Progenitor cell of endocrine pancreas (in vitro differentiated cells): ENCODE data around the gene PRTFDC1. TPM values are rescaled to one million over a fixed set of nuclear protein-coding genes. Genes with fewer than 3 reads are reported as not detected.

Experiments used
- DNase-seq: peaks from one replicate; pipeline ENCODE4 v3.0.0; 2021; ENCODE audit warnings: low spot score; ENCODE audit not compliant: unreplicated experiment
- H3K27ac Mint-ChIP-seq: 2 replicates; pipeline ENCODE4 v1.8.0; 2021; ENCODE audit warnings: mild to moderate bottlenecking, moderate library complexity, mixed read lengths
- H3K27me3 Mint-ChIP-seq: 2 replicates; pipeline ENCODE4 v1.8.0; 2021; ENCODE audit warnings: mixed read lengths
- H3K36me3 Mint-ChIP-seq: 2 replicates; pipeline ENCODE4 v1.8.0; 2022; ENCODE audit warnings: mixed read lengths; ENCODE audit not compliant: insufficient read depth
- H3K4me1 Mint-ChIP-seq: 2 replicates; pipeline ENCODE4 v1.8.0; 2021; ENCODE audit warnings: low read depth, mixed read lengths
- H3K4me3 Mint-ChIP-seq: 2 replicates; pipeline ENCODE4 v1.8.0; 2021; ENCODE audit warnings: low read depth, mild to moderate bottlenecking, moderate library complexity, mixed read lengths
- H3K9me3 Mint-ChIP-seq: 2 replicates; pipeline ENCODE4 v1.8.0; 2021; ENCODE audit warnings: low read depth, mixed read lengths
- CTCF ChIP-seq: fragments of 200-600 bp; sonication (generic); IDR thresholded peaks from one replicate; pipeline ENCODE4 v1.5.0; 2021; ENCODE audit warnings: antibody characterized with exemption, mild to moderate bottlenecking; ENCODE audit not compliant: unreplicated experiment
- total RNA-seq: library from RNA; stranded (reverse); gene quantifications from 2 replicates; pipeline ENCODE4 v1.2.1, GENCODE V29; 2021

PRTFDC1 gene
- total RNA-seq, 1 donor from 2014 or later = 35.4 TPM

GRCh38 chr10:24983130-24983529, 30.7 kb upstream of the PRTFDC1 start:
- TF ChIP-seq CTCF = no peak
- Mint-ChIP-seq H3K27ac (no peak overlapping the region), H3K4me3 (no peak overlapping the region), H3K9me3 (no peaks in the 10 kb centered on the region), H3K27me3 (peaks cover 2% of the 10 kb centered on the region), H3K36me3 (no peaks in the 10 kb centered on the region), H3K4me1 (no peaks in the 10 kb centered on the region)
- DNase-seq = no peak

- no peak for TF ChIP-seq CTCF
- Mint-ChIP-seq H3K4me3 (no peak overlapping the region), H3K27me3 (peaks cover 2% of the 10 kb centered on the region), H3K4me1 (no peaks in the 10 kb centered on the region), H3K9me3 (no peaks in the 10 kb centered on the region), H3K27ac (no peak overlapping the region), H3K36me3 (no peaks in the 10 kb centered on the region)
- no peak for DNase-seq
Observed at GRCh38 chr10:24982319-24983112, 30.1 kb upstream of the PRTFDC1 start.

- peaks cover 2% of the 10 kb centered on the region for H3K27me3 Mint-ChIP-seq
- H3K9me3 Mint-ChIP-seq = no peaks in the 10 kb centered on the region
- no peaks in the 10 kb centered on the region for H3K4me1 Mint-ChIP-seq
- no peak for TF ChIP-seq CTCF
- H3K27ac Mint-ChIP-seq = no peak overlapping the region
- DNase-seq = no peak
- no peak overlapping the region for H3K4me3 Mint-ChIP-seq
- no peaks in the 10 kb centered on the region for H3K36me3 Mint-ChIP-seq
Observed at GRCh38 chr10:24981161-24981710, 28.8 kb upstream of the PRTFDC1 start.

GRCh38 chr10:24979685-24980084, 27.3 kb upstream of the PRTFDC1 start:
- no peaks in the 10 kb centered on the region for H3K4me1 Mint-ChIP-seq
- no peak overlapping the region for H3K27ac Mint-ChIP-seq
- no peak for TF ChIP-seq CTCF
- no peaks in the 10 kb centered on the region for H3K9me3 Mint-ChIP-seq
- H3K4me3 Mint-ChIP-seq = no peak overlapping the region
- H3K27me3 Mint-ChIP-seq = peaks cover 2% of the 10 kb centered on the region
- H3K36me3 Mint-ChIP-seq = no peaks in the 10 kb centered on the region
- DNase-seq = no peak

- Mint-ChIP-seq H3K36me3 (no peaks in the 10 kb centered on the region), H3K27ac (no peak overlapping the region), H3K4me3 (no peak overlapping the region), H3K27me3 (peaks cover 2% of the 10 kb centered on the region), H3K4me1 (no peaks in the 10 kb centered on the region), H3K9me3 (no peaks in the 10 kb centered on the region)
- TF ChIP-seq CTCF = no peak
- DNase-seq = no peak
Observed at GRCh38 chr10:24974976-24975375, 22.6 kb upstream of the PRTFDC1 start.
